GM23338 (cell line): ENCODE data around the gene FAM76A. TPM values are rescaled to one million over a fixed set of nuclear protein-coding genes. Genes with fewer than 3 reads are reported as not detected.

Experiments
- CREB1 ChIP-seq: fragments of 250-450 bp; sonication (Bioruptor Pico); IDR thresholded peaks from 2 replicates; pipeline ENCODE4 v1.5.0; 2020; ENCODE audit warnings: low read depth, mild to moderate bottlenecking, moderate library complexity
- EZH2phosphoT487 ChIP-seq: fragments of 200-600 bp; sonication (generic); IDR thresholded peaks from one replicate; pipeline ENCODE4 v1.8.1; 2018; ENCODE audit warnings: antibody characterized with exemption; ENCODE audit not compliant: unreplicated experiment
- NANOG ChIP-seq: IDR thresholded peaks from 2 replicates; pipeline ENCODE4 v1.6.1; 2016; ENCODE audit warnings: antibody characterized with exemption, borderline replicate concordance
- polyA plus RNA-seq: library from polyadenylated mRNA; unstranded; fragments of >200 nt; fragmentation: Nextera tagmentation; extraction: Ambion mirVana; gene quantifications from 2 replicates; pipeline ENCODE4 v1.2.1, GENCODE V29; 2016
- small RNA-seq: library from RNA; depleted of rRNA; stranded (forward); fragments of <200 nt; gene quantifications from one replicate; pipeline ENCODE3, GENCODE V24; 2014; ENCODE audit warnings: low replicate concordance
- total RNA-seq: library from RNA; depleted of rRNA; stranded (reverse); fragments of >200 nt; shearing (Covaris generic); gene quantifications from 2 replicates; pipeline ENCODE4 v1.2.3, GENCODE V29; 2014; rRNA removed
- TF ChIP-seq, protein P1 (sequence below): fragments of 250-450 bp; sonication (Bioruptor Pico); IDR thresholded peaks from 2 replicates; pipeline ENCODE4 v1.5.0; 2020; ENCODE audit warnings: mild to moderate bottlenecking, moderate library complexity
- TF ChIP-seq, protein P2 (sequence below), 2 experiments: fragments of 200-600 bp in 1 of 2; sonication (generic) in 1 of 2; conservative IDR thresholded peaks; 2 replicates each; pipeline versions ENCODE4 v1.5.1 to v1.6.1; 2016 to 2017; ENCODE audit warnings: antibody characterized with exemption in 2 of 2, low read depth in 2 of 2, mild to moderate bottlenecking in 2 of 2, moderate library complexity in 1 of 2

Gene FAM76A
- total and polyA plus RNA-seq, 2 experiments from 2014 or later = 12.5 to 13.8 TPM

DNA sequence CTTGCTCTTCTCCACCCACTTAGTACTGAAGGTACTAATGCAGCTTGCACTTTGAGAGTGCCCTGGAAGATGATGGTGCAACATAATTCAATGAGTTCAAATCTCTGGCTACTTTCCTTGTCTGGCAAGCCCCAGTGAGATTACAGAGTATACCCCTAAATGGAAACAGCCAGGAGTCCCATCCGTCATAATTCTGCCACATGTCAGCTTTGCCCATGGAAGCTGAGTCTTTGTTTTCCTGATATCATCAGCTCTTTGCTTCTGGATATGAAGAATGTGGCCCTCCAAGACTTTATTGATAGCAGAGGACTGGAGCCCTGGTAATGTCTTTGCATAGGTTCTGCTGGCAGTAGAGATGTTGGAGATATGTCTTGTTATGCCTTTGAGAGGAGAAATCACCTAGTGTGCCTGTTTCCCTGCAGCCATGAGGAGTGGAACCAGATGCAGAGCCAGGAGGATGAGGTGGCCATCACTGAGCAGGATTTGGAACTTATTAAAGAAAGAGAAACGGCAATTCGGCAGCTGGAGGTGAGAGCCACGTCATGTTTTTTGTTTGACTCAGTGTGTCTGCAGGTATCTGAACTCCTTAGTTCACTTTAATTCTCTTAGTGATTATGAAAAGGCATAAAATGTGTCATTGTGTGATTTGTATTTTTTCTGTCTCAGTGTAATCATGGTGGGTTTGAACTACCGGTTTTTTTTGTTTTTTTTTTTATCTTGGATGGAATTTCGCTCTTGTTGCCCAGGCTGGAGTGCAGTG, 86.2 kb downstream of the FAM76A start (continued):
- TF ChIP-seq, protein P1, sequence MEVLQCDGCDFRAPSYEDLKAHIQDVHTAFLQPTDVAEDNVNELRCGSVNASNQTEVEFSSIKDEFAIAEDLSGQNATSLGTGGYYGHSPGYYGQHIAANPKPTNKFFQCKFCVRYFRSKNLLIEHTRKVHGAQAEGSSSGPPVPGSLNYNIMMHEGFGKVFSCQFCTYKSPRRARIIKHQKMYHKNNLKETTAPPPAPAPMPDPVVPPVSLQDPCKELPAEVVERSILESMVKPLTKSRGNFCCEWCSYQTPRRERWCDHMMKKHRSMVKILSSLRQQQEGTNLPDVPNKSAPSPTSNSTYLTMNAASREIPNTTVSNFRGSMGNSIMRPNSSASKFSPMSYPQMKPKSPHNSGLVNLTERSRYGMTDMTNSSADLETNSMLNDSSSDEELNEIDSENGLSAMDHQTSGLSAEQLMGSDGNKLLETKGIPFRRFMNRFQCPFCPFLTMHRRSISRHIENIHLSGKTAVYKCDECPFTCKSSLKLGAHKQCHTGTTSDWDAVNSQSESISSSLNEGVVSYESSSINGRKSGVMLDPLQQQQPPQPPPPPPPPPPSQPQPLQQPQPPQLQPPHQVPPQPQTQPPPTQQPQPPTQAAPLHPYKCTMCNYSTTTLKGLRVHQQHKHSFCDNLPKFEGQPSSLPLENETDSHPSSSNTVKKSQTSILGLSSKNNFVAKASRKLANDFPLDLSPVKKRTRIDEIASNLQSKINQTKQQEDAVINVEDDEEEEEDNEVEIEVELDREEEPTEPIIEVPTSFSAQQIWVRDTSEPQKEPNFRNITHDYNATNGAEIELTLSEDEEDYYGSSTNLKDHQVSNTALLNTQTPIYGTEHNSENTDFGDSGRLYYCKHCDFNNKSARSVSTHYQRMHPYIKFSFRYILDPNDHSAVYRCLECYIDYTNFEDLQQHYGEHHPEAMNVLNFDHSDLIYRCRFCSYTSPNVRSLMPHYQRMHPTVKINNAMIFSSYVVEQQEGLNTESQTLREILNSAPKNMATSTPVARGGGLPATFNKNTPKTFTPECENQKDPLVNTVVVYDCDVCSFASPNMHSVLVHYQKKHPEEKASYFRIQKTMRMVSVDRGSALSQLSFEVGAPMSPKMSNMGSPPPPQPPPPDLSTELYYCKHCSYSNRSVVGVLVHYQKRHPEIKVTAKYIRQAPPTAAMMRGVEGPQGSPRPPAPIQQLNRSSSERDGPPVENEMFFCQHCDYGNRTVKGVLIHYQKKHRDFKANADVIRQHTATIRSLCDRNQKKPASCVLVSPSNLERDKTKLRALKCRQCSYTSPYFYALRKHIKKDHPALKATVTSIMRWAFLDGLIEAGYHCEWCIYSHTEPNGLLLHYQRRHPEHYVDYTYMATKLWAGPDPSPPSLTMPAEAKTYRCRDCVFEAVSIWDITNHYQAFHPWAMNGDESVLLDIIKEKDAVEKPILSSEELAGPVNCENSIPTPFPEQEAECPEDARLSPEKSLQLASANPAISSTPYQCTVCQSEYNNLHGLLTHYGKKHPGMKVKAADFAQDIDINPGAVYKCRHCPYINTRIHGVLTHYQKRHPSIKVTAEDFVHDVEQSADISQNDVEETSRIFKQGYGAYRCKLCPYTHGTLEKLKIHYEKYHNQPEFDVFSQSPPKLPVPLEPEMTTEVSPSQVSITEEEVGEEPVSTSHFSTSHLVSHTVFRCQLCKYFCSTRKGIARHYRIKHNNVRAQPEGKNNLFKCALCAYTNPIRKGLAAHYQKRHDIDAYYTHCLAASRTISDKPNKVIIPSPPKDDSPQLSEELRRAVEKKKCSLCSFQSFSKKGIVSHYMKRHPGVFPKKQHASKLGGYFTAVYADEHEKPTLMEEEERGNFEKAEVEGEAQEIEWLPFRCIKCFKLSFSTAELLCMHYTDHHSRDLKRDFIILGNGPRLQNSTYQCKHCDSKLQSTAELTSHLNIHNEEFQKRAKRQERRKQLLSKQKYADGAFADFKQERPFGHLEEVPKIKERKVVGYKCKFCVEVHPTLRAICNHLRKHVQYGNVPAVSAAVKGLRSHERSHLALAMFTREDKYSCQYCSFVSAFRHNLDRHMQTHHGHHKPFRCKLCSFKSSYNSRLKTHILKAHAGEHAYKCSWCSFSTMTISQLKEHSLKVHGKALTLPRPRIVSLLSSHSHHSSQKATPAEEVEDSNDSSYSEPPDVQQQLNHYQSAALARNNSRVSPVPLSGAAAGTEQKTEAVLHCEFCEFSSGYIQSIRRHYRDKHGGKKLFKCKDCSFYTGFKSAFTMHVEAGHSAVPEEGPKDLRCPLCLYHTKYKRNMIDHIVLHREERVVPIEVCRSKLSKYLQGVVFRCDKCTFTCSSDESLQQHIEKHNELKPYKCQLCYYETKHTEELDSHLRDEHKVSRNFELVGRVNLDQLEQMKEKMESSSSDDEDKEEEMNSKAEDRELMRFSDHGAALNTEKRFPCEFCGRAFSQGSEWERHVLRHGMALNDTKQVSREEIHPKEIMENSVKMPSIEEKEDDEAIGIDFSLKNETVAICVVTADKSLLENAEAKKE (CRISPR knock-in tag) = no peak
- no peak for TF ChIP-seq CREB1 (CRISPR knock-in tag)
- TF ChIP-seq EZH2phosphoT487 = no peak
- TF ChIP-seq NANOG = no peak
- TF ChIP-seq, protein P2, sequence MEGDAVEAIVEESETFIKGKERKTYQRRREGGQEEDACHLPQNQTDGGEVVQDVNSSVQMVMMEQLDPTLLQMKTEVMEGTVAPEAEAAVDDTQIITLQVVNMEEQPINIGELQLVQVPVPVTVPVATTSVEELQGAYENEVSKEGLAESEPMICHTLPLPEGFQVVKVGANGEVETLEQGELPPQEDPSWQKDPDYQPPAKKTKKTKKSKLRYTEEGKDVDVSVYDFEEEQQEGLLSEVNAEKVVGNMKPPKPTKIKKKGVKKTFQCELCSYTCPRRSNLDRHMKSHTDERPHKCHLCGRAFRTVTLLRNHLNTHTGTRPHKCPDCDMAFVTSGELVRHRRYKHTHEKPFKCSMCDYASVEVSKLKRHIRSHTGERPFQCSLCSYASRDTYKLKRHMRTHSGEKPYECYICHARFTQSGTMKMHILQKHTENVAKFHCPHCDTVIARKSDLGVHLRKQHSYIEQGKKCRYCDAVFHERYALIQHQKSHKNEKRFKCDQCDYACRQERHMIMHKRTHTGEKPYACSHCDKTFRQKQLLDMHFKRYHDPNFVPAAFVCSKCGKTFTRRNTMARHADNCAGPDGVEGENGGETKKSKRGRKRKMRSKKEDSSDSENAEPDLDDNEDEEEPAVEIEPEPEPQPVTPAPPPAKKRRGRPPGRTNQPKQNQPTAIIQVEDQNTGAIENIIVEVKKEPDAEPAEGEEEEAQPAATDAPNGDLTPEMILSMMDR (conservative IDR thresholded peaks at IDR 0.05; ENCODE audit: low read depth in 2 of 2) = no peak

Small RNA genes within 50 kb of the gene (small RNA-seq; reads per million reads assigned to genes)
- gene AL020997.2 (not detected), gene RNU6-424P (not detected)

Other genes with a start within 250 kb of the FAM76A start
- 37.2 and 40.9 TPM in 2 replicates for gene WASF2, start 235.8 kb upstream of the FAM76A start, total RNA-seq
- gene WASF2, start 235.8 kb upstream of the FAM76A start, polyA plus RNA-seq = 89.5 and 95.6 TPM in 2 replicates
- 19.1 and 22.2 TPM in 2 replicates for gene AHDC1, start 121.8 kb upstream of the FAM76A start, total RNA-seq
- 6.8 and 8.3 TPM in 2 replicates for gene AHDC1, start 121.8 kb upstream of the FAM76A start, polyA plus RNA-seq
- 0.16 and 0.56 TPM in 2 replicates for gene FGR, start 90.8 kb upstream of the FAM76A start, total RNA-seq
- gene FGR, start 90.8 kb upstream of the FAM76A start, polyA plus RNA-seq = 0.42 and 0.53 TPM in 2 replicates
- gene IFI6, start 53.8 kb upstream of the FAM76A start, total RNA-seq = 6.3 and 9.4 TPM in 2 replicates
- gene IFI6, start 53.8 kb upstream of the FAM76A start, polyA plus RNA-seq = 15.6 and 16.0 TPM in 2 replicates
- 9.0 and 13.7 TPM in 2 replicates for gene STX12, start 47.3 kb downstream of the FAM76A start, total RNA-seq
- gene STX12, start 47.3 kb downstream of the FAM76A start, polyA plus RNA-seq = 5.1 and 6.1 TPM in 2 replicates
- 50.5 and 53.8 TPM in 2 replicates for gene PPP1R8, start 104.8 kb downstream of the FAM76A start, total RNA-seq
- gene PPP1R8, start 104.8 kb downstream of the FAM76A start, polyA plus RNA-seq = 13.4 and 13.6 TPM in 2 replicates
- gene THEMIS2, start 146.6 kb downstream of the FAM76A start, total RNA-seq = 19.3 and 32.4 TPM in 2 replicates
- 8.1 and 10.0 TPM in 2 replicates for gene THEMIS2, start 146.6 kb downstream of the FAM76A start, polyA plus RNA-seq
- gene RPA2, start 188.6 kb downstream of the FAM76A start, total RNA-seq = 47.0 and 55.5 TPM in 2 replicates
- gene RPA2, start 188.6 kb downstream of the FAM76A start, polyA plus RNA-seq = 58.4 and 60.8 TPM in 2 replicates
- gene SMPDL3B, start 209.0 kb downstream of the FAM76A start, total RNA-seq = 78.5 and 83.1 TPM in 2 replicates
- 39.5 and 40.9 TPM in 2 replicates for gene SMPDL3B, start 209.0 kb downstream of the FAM76A start, polyA plus RNA-seq
- gene XKR8, start 234.0 kb downstream of the FAM76A start, total RNA-seq = 9.6 and 13.1 TPM in 2 replicates
- 8.2 and 9.6 TPM in 2 replicates for gene XKR8, start 234.0 kb downstream of the FAM76A start, polyA plus RNA-seq